SK-N-SH treated with all-trans-retinoic acid at 6 μM for 48 hours (cell line): ENCODE data around the gene COX14.

ENCODE experiments used
- ARNTL ChIP-seq: fragments of 450-650 bp; formaldehyde crosslinking; IDR thresholded peaks from 2 replicates; pipeline ENCODE4 v1.5.0; 2020; ENCODE audit warnings: low read depth, mild to moderate bottlenecking, moderate library complexity, borderline replicate concordance
- BACH2 ChIP-seq: fragments of 250-450 bp; sonication (Bioruptor Pico); IDR thresholded peaks from 2 replicates; pipeline ENCODE4 v1.9.0; 2021; ENCODE audit warnings: mild to moderate bottlenecking, borderline replicate concordance
- CSDC2 ChIP-seq: fragments of 250-450 bp; sonication (Bioruptor Pico); IDR thresholded peaks from 2 replicates; pipeline ENCODE4 v1.5.0; 2020; ENCODE audit warnings: mild to moderate bottlenecking, moderate library complexity
- RARB ChIP-seq: fragments of 250-450 bp; sonication (Bioruptor Pico); IDR thresholded peaks from 2 replicates; pipeline ENCODE4 v1.8.0; 2021; ENCODE audit warnings: mild to moderate bottlenecking, moderate library complexity
- ZC3H10 ChIP-seq: fragments of 250-450 bp; sonication (Bioruptor Pico); IDR thresholded peaks from 2 replicates; pipeline ENCODE4 v1.5.1; 2021; ENCODE audit warnings: mild to moderate bottlenecking, moderate library complexity
- TF ChIP-seq, protein P1 (sequence below): fragments of 250-450 bp; sonication (Bioruptor Pico); IDR thresholded peaks from 2 replicates; pipeline ENCODE4 v1.5.0; 2020; ENCODE audit warnings: mild to moderate bottlenecking, moderate library complexity

DNA sequence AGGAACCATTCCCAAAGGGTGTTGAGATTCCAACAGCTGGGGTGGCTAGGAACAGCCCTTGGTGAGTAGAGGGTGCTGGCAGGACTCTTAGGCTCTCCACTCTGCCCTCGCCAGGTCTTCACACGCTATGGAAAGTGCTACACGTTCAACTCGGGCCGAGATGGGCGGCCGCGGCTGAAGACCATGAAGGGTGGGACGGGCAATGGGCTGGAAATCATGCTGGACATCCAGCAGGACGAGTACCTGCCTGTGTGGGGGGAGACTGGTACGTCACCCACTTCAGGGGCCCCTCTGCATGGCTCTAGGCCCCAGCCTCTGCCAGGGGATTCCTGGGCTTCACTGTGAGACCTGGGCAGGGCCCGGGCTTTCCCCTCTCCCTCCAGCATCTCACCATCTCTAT lies 34.9 kb upstream of the COX14 start:
- TF ChIP-seq BACH2, result no peak
- TF ChIP-seq ARNTL (CRISPR knock-in tag), result no peak
- TF ChIP-seq ZC3H10 (CRISPR knock-in tag), result no peak
- TF ChIP-seq CSDC2 (CRISPR knock-in tag), result no peak
- TF ChIP-seq RARB (CRISPR knock-in tag), result no peak
- TF ChIP-seq, protein P1, sequence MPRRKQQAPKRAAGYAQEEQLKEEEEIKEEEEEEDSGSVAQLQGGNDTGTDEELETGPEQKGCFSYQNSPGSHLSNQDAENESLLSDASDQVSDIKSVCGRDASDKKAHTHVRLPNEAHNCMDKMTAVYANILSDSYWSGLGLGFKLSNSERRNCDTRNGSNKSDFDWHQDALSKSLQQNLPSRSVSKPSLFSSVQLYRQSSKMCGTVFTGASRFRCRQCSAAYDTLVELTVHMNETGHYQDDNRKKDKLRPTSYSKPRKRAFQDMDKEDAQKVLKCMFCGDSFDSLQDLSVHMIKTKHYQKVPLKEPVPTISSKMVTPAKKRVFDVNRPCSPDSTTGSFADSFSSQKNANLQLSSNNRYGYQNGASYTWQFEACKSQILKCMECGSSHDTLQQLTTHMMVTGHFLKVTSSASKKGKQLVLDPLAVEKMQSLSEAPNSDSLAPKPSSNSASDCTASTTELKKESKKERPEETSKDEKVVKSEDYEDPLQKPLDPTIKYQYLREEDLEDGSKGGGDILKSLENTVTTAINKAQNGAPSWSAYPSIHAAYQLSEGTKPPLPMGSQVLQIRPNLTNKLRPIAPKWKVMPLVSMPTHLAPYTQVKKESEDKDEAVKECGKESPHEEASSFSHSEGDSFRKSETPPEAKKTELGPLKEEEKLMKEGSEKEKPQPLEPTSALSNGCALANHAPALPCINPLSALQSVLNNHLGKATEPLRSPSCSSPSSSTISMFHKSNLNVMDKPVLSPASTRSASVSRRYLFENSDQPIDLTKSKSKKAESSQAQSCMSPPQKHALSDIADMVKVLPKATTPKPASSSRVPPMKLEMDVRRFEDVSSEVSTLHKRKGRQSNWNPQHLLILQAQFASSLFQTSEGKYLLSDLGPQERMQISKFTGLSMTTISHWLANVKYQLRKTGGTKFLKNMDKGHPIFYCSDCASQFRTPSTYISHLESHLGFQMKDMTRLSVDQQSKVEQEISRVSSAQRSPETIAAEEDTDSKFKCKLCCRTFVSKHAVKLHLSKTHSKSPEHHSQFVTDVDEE (CRISPR knock-in tag), result no peak
